HepG2 (cell line): ENCODE data around the gene BFAR. TPM values are rescaled to one million over a fixed set of nuclear protein-coding genes. Genes with fewer than 3 reads are reported as not detected.
A peak's percentile ranks its signal among the peaks of the same experiment; 100 is the strongest.

ENCODE experiments used
- BRCA1 ChIP-seq: sonication (generic); formaldehyde crosslinking; IDR thresholded peaks from 2 replicates; pipeline ENCODE4 v1.4.0; 2020; ENCODE audit warnings: missing genetic modification reagents
- E2F5 ChIP-seq: sonication (generic); formaldehyde crosslinking; conservative IDR thresholded peaks from 2 replicates; pipeline ENCODE4 v1.4.0; 2020; ENCODE audit warnings: missing genetic modification reagents
- IRF1 ChIP-seq: sonication (generic); formaldehyde crosslinking; IDR thresholded peaks from 2 replicates; pipeline ENCODE4 v1.4.0; 2020; ENCODE audit warnings: low read depth, mild to moderate bottlenecking, missing genetic modification reagents
- MAZ ChIP-seq, 2 experiments: sonication (generic) in 1 of 2; formaldehyde crosslinking in 1 of 2; IDR thresholded peaks; 2 replicates each; pipeline versions ENCODE4 v1.5.0 to v1.6.1; 2012 to 2020; ENCODE audit warnings: low read depth in 2 of 2, mild to moderate bottlenecking in 2 of 2, borderline replicate concordance in 1 of 2, improper control_type of control experiment in 1 of 2, low read length in 1 of 2, missing genetic modification reagents in 1 of 2, moderate library complexity in 1 of 2
- NCOA2 ChIP-seq: sonication (generic); formaldehyde crosslinking; IDR thresholded peaks from 2 replicates; pipeline ENCODE4 v1.8.0; 2022; ENCODE audit warnings: inconsistent platforms
- PBX3 ChIP-seq: sonication (generic); formaldehyde crosslinking; IDR thresholded peaks from 2 replicates; pipeline ENCODE4 v1.8.1; 2023; ENCODE audit warnings: missing genetic modification reagents, inconsistent platforms, borderline replicate concordance
- POGK ChIP-seq: sonication (generic); formaldehyde crosslinking; conservative IDR thresholded peaks from 2 replicates; pipeline ENCODE4 v1.8.0; 2022; ENCODE audit warnings: mild to moderate bottlenecking, moderate library complexity, missing genetic modification reagents
- PREB ChIP-seq: sonication (generic); formaldehyde crosslinking; IDR thresholded peaks from 2 replicates; pipeline ENCODE4 v1.4.0; 2020; ENCODE audit warnings: missing genetic modification reagents
- SIN3B ChIP-seq: fragments of 150-350 bp; IDR thresholded peaks from 2 replicates; pipeline ENCODE4 v1.6.1; 2014; ENCODE audit warnings: low read length
- TRAFD1 ChIP-seq: sonication (generic); formaldehyde crosslinking; IDR thresholded peaks from 2 replicates; pipeline ENCODE4 v1.5.1; 2020; ENCODE audit warnings: missing genetic modification reagents, mild to moderate bottlenecking, borderline replicate concordance
- TRIM24 ChIP-seq: sonication (generic); formaldehyde crosslinking; IDR thresholded peaks from 2 replicates; pipeline ENCODE4 v1.8.0; 2022; ENCODE audit warnings: mild to moderate bottlenecking, missing genetic modification reagents
- ZKSCAN1 ChIP-seq: fragments of 150-350 bp; IDR thresholded peaks from 2 replicates; pipeline ENCODE4 v1.6.1; 2014; ENCODE audit warnings: low read length
- ZNF513 ChIP-seq: sonication (generic); formaldehyde crosslinking; conservative IDR thresholded peaks from 2 replicates; pipeline ENCODE4 v1.5.0; 2020; ENCODE audit warnings: missing genetic modification reagents
- ZNF530 ChIP-seq: sonication (generic); formaldehyde crosslinking; IDR thresholded peaks from 2 replicates; pipeline ENCODE4 v1.5.0; 2020; ENCODE audit warnings: low read depth, mild to moderate bottlenecking, missing genetic modification reagents
- ZNF589 ChIP-seq: sonication (generic); formaldehyde crosslinking; conservative IDR thresholded peaks from 2 replicates; pipeline ENCODE4 v1.8.0; 2022; ENCODE audit warnings: mild to moderate bottlenecking, moderate library complexity, missing genetic modification reagents
- ZNF7 ChIP-seq: IDR thresholded peaks from 2 replicates; pipeline ENCODE4 v1.6.1; 2016; ENCODE audit warnings: missing biosample characterization, missing genetic modification reagents
- ZNF740 ChIP-seq: sonication (generic); formaldehyde crosslinking; IDR thresholded peaks from 2 replicates; pipeline ENCODE4 v1.4.0; 2020; ENCODE audit warnings: missing genetic modification reagents
- polyA plus RNA-seq, 8 experiments: library from polyadenylated mRNA; depleted of rRNA in 3 of 8; stranded (reverse) in 7 of 8; unstranded in 1 of 8; fragments of >200 nt; fragmentation: Illumina TruSeq in 4 of 8; extraction: Trizol in 4 of 8; gene quantifications; 2 replicates each; pipeline versions ENCODE4 v1.2.1 to v1.2.3, GENCODE V29; 2011 to 2016; ENCODE audit warnings: low read depth in 4 of 8, missing spikeins in 1 of 8, mixed read lengths in 1 of 8; ENCODE audit not compliant: insufficient read depth in 1 of 8
- total RNA-seq, 5 experiments: library from RNA; depleted of rRNA; stranded (reverse); fragments of >200 nt; fragmentation: Illumina TruSeq; extraction: Trizol; gene quantifications; 2 replicates each; pipeline ENCODE4 v1.2.3, GENCODE V29; 2016; ENCODE audit warnings: low read depth in 1 of 5

The BFAR gene
- total and polyA plus RNA-seq, 2 of the 13 experiments (the other 11 are each of a cell fraction or from before 2014, with no cell fraction given): 96.9 to 120 TPM

GRCh38 chr16:14629612-14629918 lies 3.2 kb upstream of the BFAR start (continued):
- TF ChIP-seq POGK (CRISPR knock-in tag) (no peak), TRIM24 (CRISPR knock-in tag) (no peak), NCOA2 (0 out of 2 replicates have a peak, but pooled peaks have one; percentile 7), TRAFD1 (CRISPR knock-in tag) (peak; percentile 18; the same call in 1 of the 2 replicates), ZNF530 (CRISPR knock-in tag) (0 out of 2 replicates have a peak, but pooled peaks have one; percentile 24), MAZ (IDR thresholded peaks at IDR 0.05; ENCODE audit: borderline replicate concordance, low read depth, low read length) (no peak), MAZ (CRISPR knock-in tag; IDR thresholded peaks at IDR 0.05; ENCODE audit: low read depth) (0 out of 2 replicates have a peak, but pooled peaks have one; percentile 2), ZNF7 (CRISPR knock-in tag) (no peak), ZNF513 (CRISPR knock-in tag) (no peak), PBX3 (CRISPR knock-in tag) (no peak), IRF1 (CRISPR knock-in tag) (no peak), PREB (CRISPR knock-in tag) (no peak), ZNF740 (no peak), BRCA1 (CRISPR knock-in tag) (no peak), ZKSCAN1 (peak; percentile 5; the same call in 1 of the 2 replicates), ZNF589 (CRISPR knock-in tag) (0 out of 2 replicates have a peak, but pooled peaks have one; percentile 46), SIN3B (no peak), E2F5 (no peak)
